RWPE2 (cell line): ENCODE measurements around the gene F8.
"Not testable (repeated sequence)": the region's sequence is repeated elsewhere in the genome, so short reads cannot be mapped to it uniquely, and the experiment has no call there.

Source experiments
- ATAC-seq: fragments of 200-7000 bp; cut with Tn5 transposase; 3 replicates; pipeline ENCODE4 v1.9.1; 2021; ENCODE audit warnings: low read depth
- DNase-seq: peaks from one replicate; pipeline ENCODE4 v3.0.0-alpha.2; 2020; ENCODE audit warnings: low spot score
- H3K27ac ChIP-seq: fragments of 450-650 bp; 2 replicates; pipeline ENCODE4 v1.5.1; 2017; ENCODE audit warnings: mild to moderate bottlenecking; ENCODE audit not compliant: poor library complexity, severe bottlenecking
- H3K27me3 ChIP-seq: fragments of 250-450 bp; sonication (Bioruptor Pico); 2 replicates; pipeline ENCODE4 v1.5.1; 2021; ENCODE audit warnings: mild to moderate bottlenecking, moderate library complexity; ENCODE audit not compliant: insufficient read depth, poor library complexity, severe bottlenecking
- H3K36me3 ChIP-seq: fragments of 250-450 bp; sonication (Bioruptor Pico); 2 replicates; pipeline ENCODE4 v1.5.1; 2020; ENCODE audit warnings: low read depth, mild to moderate bottlenecking, moderate library complexity
- H3K4me1 ChIP-seq: fragments of 250-450 bp; sonication (Bioruptor Pico); 2 replicates; pipeline ENCODE4 v1.5.1; 2021; ENCODE audit warnings: mild to moderate bottlenecking, moderate library complexity; ENCODE audit not compliant: insufficient read depth, poor library complexity, severe bottlenecking
- H3K4me3 ChIP-seq: fragments of 250-450 bp; sonication (Bioruptor Pico); 2 replicates; pipeline ENCODE4 v1.5.1; 2021; ENCODE audit warnings: mild to moderate bottlenecking, moderate library complexity; ENCODE audit not compliant: severe bottlenecking
- H3K9me3 ChIP-seq: fragments of 250-450 bp; sonication (Bioruptor Pico); 2 replicates; pipeline ENCODE4 v1.5.1; 2021; ENCODE audit warnings: mild to moderate bottlenecking, moderate library complexity; ENCODE audit not compliant: severe bottlenecking
- CTCF ChIP-seq: fragments of 450-650 bp; IDR thresholded peaks from one replicate; pipeline ENCODE4 v1.5.1; 2017; ENCODE audit warnings: mild to moderate bottlenecking, moderate library complexity; ENCODE audit not compliant: poor library complexity, severe bottlenecking

F8 gene

DNA sequence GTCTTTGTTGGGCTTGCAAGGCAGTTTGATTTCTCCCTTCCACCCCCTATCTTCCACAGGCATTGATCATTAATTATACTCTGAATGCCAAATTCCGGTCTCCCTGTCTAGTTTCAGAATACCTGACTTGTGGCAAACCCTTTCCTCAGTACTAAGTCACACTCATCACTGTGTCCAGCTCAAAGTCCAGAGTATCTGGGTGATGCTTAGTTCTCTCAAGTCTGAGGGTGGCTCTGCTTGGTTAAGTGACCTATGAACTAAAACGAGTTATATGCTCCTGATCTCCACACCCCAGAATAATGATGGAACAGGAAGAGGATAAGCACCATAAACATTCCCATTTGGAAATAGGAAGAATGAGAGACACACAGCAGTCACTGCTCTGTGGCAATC lies 194.5 kb downstream of the F8 start:
- no peaks in the 10 kb centered on the region for H3K36me3 ChIP-seq
- ATAC-seq (no peak), DNase-seq (no peak)
- H3K4me3 ChIP-seq = no peak overlapping the region
- H3K4me1 ChIP-seq = no peaks in the 10 kb centered on the region
- H3K27me3 ChIP-seq = no peaks in the 10 kb centered on the region
- TF ChIP-seq CTCF = no peak
- no peaks in the 10 kb centered on the region for H3K9me3 ChIP-seq
- H3K27ac ChIP-seq = no peak overlapping the region

GRCh38 chrX:154827194-154828015 lies 195.1 kb downstream of the F8 start:
- no peak for DNase-seq
- Histone ChIP-seq H3K4me3 (no peak overlapping the region), H3K27ac (no peak overlapping the region), H3K4me1 (no peaks in the 10 kb centered on the region), H3K36me3 (no peaks in the 10 kb centered on the region), H3K27me3 (no peaks in the 10 kb centered on the region), H3K9me3 (no peaks in the 10 kb centered on the region)
- ATAC-seq = no peak
- no peak for TF ChIP-seq CTCF

- DNase-seq, H3K27me3 ChIP-seq, ATAC-seq, H3K4me3 ChIP-seq, H3K27ac ChIP-seq, H3K4me1 ChIP-seq, H3K36me3 ChIP-seq, H3K9me3 ChIP-seq: not testable (repeated sequence)
These were observed 196.9 kb downstream of the F8 start for GRCh38 chrX:154825586-154825985.

GRCh38 chrX:154824638-154825037 lies 197.9 kb downstream of the F8 start:
- TF ChIP-seq CTCF = no peak
- peak; percentile 85 for ATAC-seq
- Histone ChIP-seq H3K9me3 (no peaks in the 10 kb centered on the region), H3K27ac (peak overlapping the region; percentile 6), H3K4me3 (no peak overlapping the region), H3K4me1 (no peaks in the 10 kb centered on the region), H3K27me3 (no peaks in the 10 kb centered on the region), H3K36me3 (no peaks in the 10 kb centered on the region)
- no peak for DNase-seq

DNA sequence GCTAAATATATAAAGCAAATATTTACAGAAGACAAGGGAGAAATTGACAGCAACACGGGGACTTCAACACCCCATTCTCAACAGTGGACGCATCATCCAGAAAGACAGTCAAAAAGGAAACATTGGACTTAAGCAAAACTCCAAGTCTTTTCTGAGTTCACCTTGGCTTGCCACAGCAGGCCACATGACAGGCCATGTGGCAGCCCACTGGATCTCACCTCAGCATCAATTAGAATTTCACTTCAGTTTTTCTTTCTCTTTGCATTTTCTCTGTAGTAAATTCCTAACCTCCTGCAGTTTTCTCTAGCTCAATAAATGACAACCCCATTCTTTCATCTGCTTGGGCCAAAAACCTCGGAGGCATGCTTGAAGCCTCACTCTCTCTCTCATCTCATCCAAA lies 200.5 kb downstream of the F8 start:
- H3K9me3 ChIP-seq = no peaks in the 10 kb centered on the region
- DNase-seq (no peak), ATAC-seq (no peak)
- H3K27me3 ChIP-seq = no peaks in the 10 kb centered on the region
- no peak overlapping the region for H3K27ac ChIP-seq
- no peak for TF ChIP-seq CTCF
- no peaks in the 10 kb centered on the region for H3K36me3 ChIP-seq
- no peak overlapping the region for H3K4me3 ChIP-seq
- no peaks in the 10 kb centered on the region for H3K4me1 ChIP-seq
